Suprapubic skin (tissue), 3 donors: ENCODE results near the gene FILIP1L.

Experiments
- POLR2A ChIP-seq, 2 donors: fragments of 450-650 bp; IDR thresholded peaks; one replicate each; pipeline ENCODE4 v1.6.1; 2017; ENCODE audit warnings: antibody characterized with exemption in 2 of 2, mild to moderate bottlenecking in 2 of 2, moderate library complexity in 2 of 2
- TF ChIP-seq, protein P1 (sequence below), 2 donors: fragments of 200-600 bp in 1 of 2; fragments of 450-650 bp in 1 of 2; sonication (generic) in 1 of 2; IDR thresholded peaks; one replicate each; pipeline ENCODE4 v1.5.1; 2016 to 2019; ENCODE audit warnings: antibody characterized with exemption in 2 of 2, mild to moderate bottlenecking in 1 of 2, moderate library complexity in 1 of 2

DNA sequence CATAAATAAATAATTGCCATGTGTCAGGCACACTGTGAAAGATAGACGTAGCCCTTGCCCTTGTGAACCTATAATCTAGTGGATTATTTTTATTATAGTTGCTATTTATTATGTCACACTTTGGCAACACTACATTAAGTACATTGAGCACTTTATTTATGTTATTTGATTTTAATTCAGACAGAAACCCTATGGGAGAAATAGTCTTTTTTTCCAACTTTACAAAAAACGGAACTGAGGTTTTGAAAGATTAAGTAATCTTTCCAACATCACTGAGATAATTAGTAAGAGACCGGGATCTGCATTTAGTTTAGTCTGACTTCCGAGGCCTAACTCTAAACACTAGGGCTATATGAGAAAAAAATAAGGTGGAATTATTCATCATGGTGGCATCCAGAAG is 2.8 kb upstream of the FILIP1L start:
- TF ChIP-seq, protein P1, sequence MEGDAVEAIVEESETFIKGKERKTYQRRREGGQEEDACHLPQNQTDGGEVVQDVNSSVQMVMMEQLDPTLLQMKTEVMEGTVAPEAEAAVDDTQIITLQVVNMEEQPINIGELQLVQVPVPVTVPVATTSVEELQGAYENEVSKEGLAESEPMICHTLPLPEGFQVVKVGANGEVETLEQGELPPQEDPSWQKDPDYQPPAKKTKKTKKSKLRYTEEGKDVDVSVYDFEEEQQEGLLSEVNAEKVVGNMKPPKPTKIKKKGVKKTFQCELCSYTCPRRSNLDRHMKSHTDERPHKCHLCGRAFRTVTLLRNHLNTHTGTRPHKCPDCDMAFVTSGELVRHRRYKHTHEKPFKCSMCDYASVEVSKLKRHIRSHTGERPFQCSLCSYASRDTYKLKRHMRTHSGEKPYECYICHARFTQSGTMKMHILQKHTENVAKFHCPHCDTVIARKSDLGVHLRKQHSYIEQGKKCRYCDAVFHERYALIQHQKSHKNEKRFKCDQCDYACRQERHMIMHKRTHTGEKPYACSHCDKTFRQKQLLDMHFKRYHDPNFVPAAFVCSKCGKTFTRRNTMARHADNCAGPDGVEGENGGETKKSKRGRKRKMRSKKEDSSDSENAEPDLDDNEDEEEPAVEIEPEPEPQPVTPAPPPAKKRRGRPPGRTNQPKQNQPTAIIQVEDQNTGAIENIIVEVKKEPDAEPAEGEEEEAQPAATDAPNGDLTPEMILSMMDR (IDR thresholded peaks at IDR 0.05), result no peak
- TF ChIP-seq POLR2A (IDR thresholded peaks at IDR 0.05), result no peak
